ENCODE measurements around the gene FAM186B. TPM values are rescaled to one million over a fixed set of nuclear protein-coding genes. Genes with fewer than 3 reads are reported as not detected.

Gene FAM186B
- polyA plus RNA-seq, 1 of the 3 experiments (the other 2 are of a cell fraction): 0.16 TPM

DNA sequence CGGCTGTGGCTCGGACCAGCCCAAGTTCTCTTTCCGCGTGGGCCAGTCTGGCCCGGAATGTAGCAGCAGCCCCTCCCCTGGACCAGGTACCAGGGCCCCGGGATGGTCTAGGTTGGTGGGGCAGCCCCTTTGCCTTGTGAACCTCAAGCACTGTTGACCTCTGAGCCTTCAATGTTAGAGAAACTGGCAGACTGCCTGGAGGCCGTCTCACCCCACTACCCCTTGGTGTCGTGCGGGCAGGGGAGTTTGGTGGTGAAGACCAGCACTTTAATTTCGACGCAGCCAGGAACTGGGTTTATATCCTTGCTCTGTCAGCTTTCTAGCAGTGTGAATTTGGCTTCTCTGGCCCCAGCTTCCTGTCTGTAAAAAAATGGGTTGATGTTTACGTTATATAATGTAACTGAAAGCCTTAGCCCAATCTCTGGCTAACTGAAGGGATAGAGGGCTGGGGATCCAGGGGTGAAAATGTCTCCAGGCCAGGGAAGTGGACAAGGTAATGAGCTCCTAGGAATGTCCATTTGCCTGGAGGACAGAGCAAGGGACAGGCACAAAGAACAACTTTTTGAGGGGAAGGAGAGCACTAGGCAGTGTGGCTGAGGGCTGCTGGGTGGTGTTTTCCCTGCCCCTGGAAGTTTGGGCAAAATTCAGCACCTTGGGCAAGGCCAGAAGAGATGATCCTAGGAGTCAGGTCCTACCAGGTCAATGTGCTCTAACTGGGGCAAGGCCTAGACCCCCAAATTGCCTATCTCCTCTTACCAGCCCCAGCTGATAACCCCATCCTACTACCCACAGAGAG is 48.9 kb downstream of the FAM186B start:
- Histone ChIP-seq H3K9ac (no peak overlapping the region), H3F3A (replicated peaks; ENCODE audit: insufficient read depth) (peaks cover 5% of the 10 kb centered on the region), H3K36me3 (replicated peaks in 1 of 2; ENCODE audit: control insufficient read depth in 1 of 2, insufficient read depth in 2 of 2, low read length in 1 of 2) (peaks cover 9 to 40% of the 10 kb centered on the region in 2 experiments), H3K4me2 (no peak overlapping the region), H3K27ac (ENCODE audit: low read depth in 2 of 2, low read length in 1 of 2) (no peak overlapping the region), H3K9me3 (no peaks in the 10 kb centered on the region), H3K27me3 (ENCODE audit: insufficient read depth) (no peaks in the 10 kb centered on the region), H4K20me1 (ENCODE audit: insufficient read depth) (no peaks in the 10 kb centered on the region), H3K4me1 (ENCODE audit: control insufficient read depth in 1 of 2, insufficient read depth in 2 of 2, low read depth in 1 of 2, low read length in 1 of 2) (no peaks in the 10 kb centered on the region; a peak in 1 of 4 replicates), H3K4me3 (ENCODE audit: low read depth in 2 of 2, low read length in 1 of 2) (no peak overlapping the region), H3K9me2 (no peaks in the 10 kb centered on the region), H2AFZ (ENCODE audit: low read depth) (no peak overlapping the region), H3K79me2 (ENCODE audit: insufficient read depth) (no peaks in the 10 kb centered on the region)
- no peak for TF ChIP-seq FOXM1 (IDR thresholded peaks at IDR 0.05; ENCODE audit: low read depth)
- no peak for TF ChIP-seq FOSL2 (IDR thresholded peaks at IDR 0.05; ENCODE audit: borderline replicate concordance, low read depth)
- no peak for TF ChIP-seq NFIC (IDR thresholded peaks at IDR 0.05; ENCODE audit: borderline replicate concordance)
- TF ChIP-seq MEF2A (IDR thresholded peaks at IDR 0.05; ENCODE audit: borderline replicate concordance, low read depth): no peak
- no peak for TF ChIP-seq TEAD4 (IDR thresholded peaks at IDR 0.05; ENCODE audit: borderline replicate concordance, insufficient read depth)
- TF ChIP-seq FOXJ3 (CRISPR knock-in tag; IDR thresholded peaks at IDR 0.05): no peak
- no peak for TF ChIP-seq EZH2phosphoT487 (IDR thresholded peaks at IDR 0.05; ENCODE audit: borderline replicate concordance, low read depth)
- no peak for TF ChIP-seq TCF12 (IDR thresholded peaks at IDR 0.05)
- TF ChIP-seq RXRA (IDR thresholded peaks at IDR 0.05; ENCODE audit: borderline replicate concordance, low read depth): no peak
- TF ChIP-seq, protein P1, sequence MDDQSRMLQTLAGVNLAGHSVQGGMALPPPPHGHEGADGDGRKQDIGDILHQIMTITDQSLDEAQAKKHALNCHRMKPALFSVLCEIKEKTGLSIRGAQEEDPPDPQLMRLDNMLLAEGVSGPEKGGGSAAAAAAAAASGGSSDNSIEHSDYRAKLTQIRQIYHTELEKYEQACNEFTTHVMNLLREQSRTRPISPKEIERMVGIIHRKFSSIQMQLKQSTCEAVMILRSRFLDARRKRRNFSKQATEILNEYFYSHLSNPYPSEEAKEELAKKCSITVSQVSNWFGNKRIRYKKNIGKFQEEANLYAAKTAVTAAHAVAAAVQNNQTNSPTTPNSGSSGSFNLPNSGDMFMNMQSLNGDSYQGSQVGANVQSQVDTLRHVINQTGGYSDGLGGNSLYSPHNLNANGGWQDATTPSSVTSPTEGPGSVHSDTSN (IDR thresholded peaks at IDR 0.05): no peak
- no peak for TF ChIP-seq RCOR1 (IDR thresholded peaks at IDR 0.05; ENCODE audit: low read length)
- TF ChIP-seq NRF1 (IDR thresholded peaks at IDR 0.05; ENCODE audit: low read depth, low read length): no peak
- ChIA-PET CTCF (interaction anchor here (0.7 to 9.9 kb wide), 6 partner anchors 11 to 214 kb away, joined by 3 to 76 read pairs (median 4); no protein-coding TSS in a partner anchor), POLR2A (no interaction called here)
- WGBS (ENCODE audit: low lambda C conversion rate): 94% methylated on average over 7 of the region's 12 CpGs
- DNase-seq: peak; percentile 10

- no peak for TF ChIP-seq REST (IDR thresholded peaks at IDR 0.05; ENCODE audit: low read depth, low read length)
- TF ChIP-seq YY1 (IDR thresholded peaks at IDR 0.05; ENCODE audit: low read depth): no peak
- no peak for TF ChIP-seq NFIC (IDR thresholded peaks at IDR 0.05; ENCODE audit: borderline replicate concordance)
- TF ChIP-seq CHD2 (IDR thresholded peaks at IDR 0.05; ENCODE audit: low read length, partially characterized antibody): no peak
- no peak for TF ChIP-seq FOSL2 (IDR thresholded peaks at IDR 0.05; ENCODE audit: borderline replicate concordance, low read depth)
- no peak for TF ChIP-seq FOXJ3 (CRISPR knock-in tag; IDR thresholded peaks at IDR 0.05)
- TF ChIP-seq NRF1 (IDR thresholded peaks at IDR 0.05; ENCODE audit: low read depth, low read length): no peak
- no peak for TF ChIP-seq RCOR1 (IDR thresholded peaks at IDR 0.05; ENCODE audit: low read length)
- no peak for TF ChIP-seq MEF2A (IDR thresholded peaks at IDR 0.05; ENCODE audit: borderline replicate concordance, low read depth)
- no peak for TF ChIP-seq RXRA (IDR thresholded peaks at IDR 0.05; ENCODE audit: borderline replicate concordance, low read depth)
- TF ChIP-seq SMC3 (IDR thresholded peaks at IDR 0.05; ENCODE audit: low read depth, low read length): no peak
- TF ChIP-seq MXI1 (IDR thresholded peaks at IDR 0.05; ENCODE audit: low read depth, low read length): no peak
- DNase-seq: peak; percentile 23
- Histone ChIP-seq H3K79me2 (ENCODE audit: insufficient read depth) (no peaks in the 10 kb centered on the region), H3K9ac (no peak overlapping the region), H4K20me1 (ENCODE audit: insufficient read depth) (no peaks in the 10 kb centered on the region), H3K4me1 (ENCODE audit: control insufficient read depth in 1 of 2, insufficient read depth in 2 of 2, low read depth in 1 of 2, low read length in 1 of 2) (no peaks in the 10 kb centered on the region; a peak in 1 of 4 replicates), H3F3A (replicated peaks; ENCODE audit: insufficient read depth) (peaks cover 5% of the 10 kb centered on the region), H3K9me3 (no peaks in the 10 kb centered on the region), H3K27ac (ENCODE audit: low read depth in 2 of 2, low read length in 1 of 2) (no peak overlapping the region), H2AFZ (ENCODE audit: low read depth) (no peak overlapping the region), H3K9me2 (no peaks in the 10 kb centered on the region), H3K4me2 (no peak overlapping the region), H3K4me3 (ENCODE audit: low read depth in 2 of 2, low read length in 1 of 2) (no peak overlapping the region), H3K36me3 (replicated peaks in 1 of 2; ENCODE audit: control insufficient read depth in 1 of 2, insufficient read depth in 2 of 2, low read length in 1 of 2) (peaks cover 4 to 32% of the 10 kb centered on the region in 2 experiments), H3K27me3 (ENCODE audit: insufficient read depth) (no peaks in the 10 kb centered on the region)
- POLR2A ChIA-PET: interaction anchor here (2.5 kb wide), 1 partner anchor 12 kb away, joined by 9 read pairs; the partner anchor contains the start of gene MCRS1
- CTCF ChIA-PET: interaction anchor here (1.4 to 9.9 kb wide), 4 partner anchors 8 to 197 kb away, joined by 3 to 76 read pairs (median 12); no protein-coding TSS in a partner anchor
- 92% methylated on average over 12 of the region's 18 CpGs for WGBS (ENCODE audit: low lambda C conversion rate)
Measured at GRCh38 chr12:49555631-49556390, 49.6 kb downstream of the FAM186B start.
